NCI-H2171 treated with DMSO at 0.1 percent for 48 hours (cell line): ENCODE measurements around the gene RASSF1.

Experiments used
- DNase-seq: peaks from one replicate; lab custom pipeline; 2025; lab: John Stamatoyannopoulos, UW

RASSF1 gene

DNA sequence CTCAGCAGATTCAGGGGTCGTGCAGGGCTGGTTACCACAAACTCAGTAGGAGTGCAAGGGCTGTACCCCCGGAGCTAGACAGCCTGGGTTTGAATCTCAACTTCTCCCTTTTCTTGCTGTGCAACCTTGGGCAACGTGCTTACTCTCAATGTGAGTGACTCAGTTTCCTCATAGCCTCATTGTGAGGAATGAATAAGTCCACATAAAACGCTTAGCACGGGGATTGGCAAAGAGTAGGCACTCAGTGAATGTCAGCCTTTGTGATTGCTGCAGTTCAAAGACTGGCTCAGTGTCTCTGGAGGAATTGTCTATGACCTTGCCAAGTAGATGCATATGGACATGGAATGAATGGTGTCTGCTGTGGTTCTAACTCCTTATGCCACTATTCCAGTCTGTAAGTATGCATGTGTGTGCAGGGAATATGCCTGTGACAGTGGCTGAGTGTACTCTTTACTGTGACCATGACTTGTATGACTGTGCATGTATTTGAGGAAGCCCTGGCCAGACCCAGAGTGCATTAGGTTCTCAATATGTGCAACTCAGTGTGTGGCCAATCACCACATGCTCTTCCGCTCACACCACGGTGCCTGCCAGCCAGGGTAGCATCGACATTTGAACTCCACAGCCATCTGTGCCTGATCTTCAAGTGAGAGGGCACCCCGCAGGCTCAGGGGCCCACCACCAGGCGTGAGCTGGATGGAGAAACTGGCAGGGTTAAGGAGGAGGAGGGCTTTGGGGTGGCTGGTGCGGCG is 40.5 kb downstream of the RASSF1 start:
- DNase-seq, result peak; percentile 13

DNA sequence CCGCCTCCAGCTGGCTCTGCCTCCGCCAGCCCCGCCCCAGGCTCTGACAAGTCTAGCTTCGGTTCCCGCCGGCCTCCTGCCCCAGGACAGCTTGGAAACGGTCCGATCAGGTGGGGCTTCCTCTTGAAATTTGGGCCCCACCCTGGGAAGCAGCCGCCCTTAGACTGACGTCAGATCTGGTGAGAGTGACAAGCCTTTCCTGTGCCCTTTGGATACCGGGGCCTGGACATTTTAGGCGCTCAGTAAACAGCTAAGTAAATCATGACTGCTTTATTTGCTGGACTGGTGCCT is 41.1 kb downstream of the RASSF1 start:
- DNase-seq, result no peak

DNA sequence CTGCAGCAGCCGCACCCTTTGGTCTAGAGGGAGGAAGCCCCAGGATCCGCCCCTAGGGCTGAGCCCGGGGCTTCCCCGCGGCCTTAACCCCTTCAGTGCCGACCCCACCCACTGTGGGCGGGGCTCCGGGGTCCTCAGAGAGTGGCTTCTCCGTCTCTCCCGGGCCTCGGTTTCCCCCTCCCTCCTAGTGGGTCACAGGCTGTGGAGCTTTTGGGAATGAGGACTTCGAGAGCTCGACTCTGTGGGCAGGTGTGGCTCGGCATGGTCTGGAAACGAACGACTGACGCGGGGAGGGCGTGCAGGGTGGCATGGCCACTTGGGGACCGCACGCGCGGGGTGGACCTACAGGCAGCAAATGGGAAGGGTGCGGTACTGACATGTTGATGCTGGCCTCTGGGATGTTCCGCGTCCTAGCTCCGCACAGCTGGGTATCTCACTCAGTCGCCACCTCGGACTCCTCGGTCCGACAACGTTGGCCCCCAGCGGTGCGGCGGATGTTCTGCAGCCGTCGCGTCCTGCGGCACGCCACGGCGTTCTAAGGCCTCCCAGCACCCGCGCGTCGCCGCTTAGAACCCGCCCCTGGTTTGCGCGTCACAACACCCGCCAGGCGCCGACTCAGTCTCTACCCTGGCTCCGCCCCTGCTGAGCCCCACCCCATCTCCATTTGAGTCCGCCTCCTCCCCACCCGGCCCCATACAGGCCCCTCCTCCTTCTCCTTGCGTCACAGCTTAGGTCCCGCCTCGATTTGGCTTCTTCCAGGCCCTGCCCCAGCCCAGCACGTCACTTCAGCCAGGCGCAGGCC is 41.6 kb downstream of the RASSF1 start, which contains the start of the genes HYAL3 and NAA80:
Gene HYAL3 (minus strand): TSS at position 570 of the 802 bp plus-strand sequence. CDS start 3,803 bp downstream, outside the sequence.
Gene NAA80 (minus strand): TSS at position 570 of the 802 bp plus-strand sequence. CDS start 1,942 bp downstream, outside the sequence.
- peak; percentile 93 for DNase-seq

DNA sequence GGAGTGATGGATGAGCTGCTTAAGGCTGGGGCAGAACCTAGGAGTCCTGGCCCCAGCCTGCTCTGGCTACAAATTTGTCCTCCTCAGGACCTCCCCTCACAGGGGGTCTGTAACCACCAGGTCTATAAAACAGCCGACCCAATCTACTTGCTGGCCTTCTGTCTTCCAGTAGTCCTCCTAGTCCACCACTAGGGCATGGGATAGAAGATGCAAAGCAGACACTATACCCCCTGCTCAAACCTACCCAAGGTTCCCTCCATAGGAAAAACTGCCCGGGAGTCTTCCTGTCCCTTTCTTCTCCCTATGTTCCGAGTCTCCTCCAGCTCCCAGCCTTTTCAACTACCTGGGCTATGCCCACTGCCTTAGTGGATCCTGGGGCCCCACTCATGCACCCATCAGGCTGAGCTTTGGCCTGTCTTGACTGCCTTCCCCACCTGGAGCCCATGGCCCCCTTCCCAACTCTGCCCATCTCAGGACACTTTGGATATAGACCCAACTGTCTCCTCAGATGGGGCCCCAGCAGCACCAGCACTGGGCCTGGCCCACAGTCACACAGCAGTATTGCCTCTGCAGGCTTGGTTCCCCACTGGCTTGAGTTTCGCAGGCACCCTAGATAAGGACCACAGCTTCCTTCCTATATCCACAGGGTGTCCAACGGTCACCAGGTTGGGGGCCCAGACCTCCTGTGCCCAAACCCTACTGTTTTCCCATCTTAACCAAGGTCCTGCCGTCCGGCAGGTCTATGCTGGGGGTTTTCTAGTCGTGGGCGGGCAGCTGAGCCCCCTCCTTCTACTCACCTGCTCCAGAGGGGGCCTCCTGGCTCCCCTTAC is 42.5 kb downstream of the RASSF1 start:
- DNase-seq, result no peak

DNA sequence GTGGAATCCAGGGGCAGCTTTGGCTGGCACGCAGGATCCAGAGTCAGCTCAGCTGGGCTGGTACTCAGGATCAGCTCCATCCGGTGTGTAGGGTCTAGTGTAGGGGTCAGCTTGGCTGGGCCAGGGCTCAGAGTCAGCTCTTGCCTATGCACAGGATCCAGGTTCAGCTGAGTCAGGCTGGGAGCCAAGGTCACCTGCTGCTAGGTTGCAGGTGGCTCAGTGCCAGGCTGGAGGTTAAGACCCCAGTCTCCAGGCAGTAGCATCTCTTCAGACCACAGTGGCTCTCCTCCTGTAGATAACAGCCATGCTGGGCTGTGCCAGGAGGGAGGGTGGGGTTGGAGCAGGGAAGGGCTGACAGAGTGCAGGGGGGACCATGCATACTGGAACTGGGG is 43.3 kb downstream of the RASSF1 start:
- DNase-seq, result no peak

DNA sequence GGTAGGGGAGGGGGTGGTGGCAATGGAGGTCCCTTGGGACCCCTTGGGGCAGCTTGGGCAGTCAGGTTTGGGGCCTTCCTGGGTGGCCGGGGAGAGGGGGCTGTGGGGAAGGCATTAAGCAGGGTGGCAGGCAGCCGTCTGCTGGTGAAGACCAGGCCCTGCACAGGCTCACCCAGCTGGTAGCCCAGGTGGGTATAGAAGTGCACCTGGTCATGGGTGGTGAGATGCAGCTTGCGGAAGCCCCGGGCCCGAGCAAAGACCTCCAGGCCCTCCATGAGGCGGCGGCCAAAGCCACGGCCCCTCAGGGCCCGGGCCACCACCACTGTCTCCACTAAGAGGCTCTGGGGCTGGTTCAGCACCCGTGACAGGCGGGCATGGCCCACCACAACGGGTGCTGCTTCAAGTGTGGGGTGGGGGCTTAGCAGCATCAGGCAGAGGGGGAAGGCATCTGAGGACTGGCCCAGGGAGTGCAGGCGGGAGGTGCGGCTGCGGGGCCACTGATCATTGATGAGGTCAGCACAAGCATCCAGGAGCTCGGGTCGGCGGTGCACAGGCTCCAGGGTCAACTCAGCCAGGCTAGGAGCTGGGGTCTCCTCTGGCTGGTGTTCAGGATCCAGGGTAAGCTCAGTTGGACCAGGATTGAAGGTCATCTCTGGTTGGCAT is 43.8 kb downstream of the RASSF1 start:
- DNase-seq, result no peak

DNA sequence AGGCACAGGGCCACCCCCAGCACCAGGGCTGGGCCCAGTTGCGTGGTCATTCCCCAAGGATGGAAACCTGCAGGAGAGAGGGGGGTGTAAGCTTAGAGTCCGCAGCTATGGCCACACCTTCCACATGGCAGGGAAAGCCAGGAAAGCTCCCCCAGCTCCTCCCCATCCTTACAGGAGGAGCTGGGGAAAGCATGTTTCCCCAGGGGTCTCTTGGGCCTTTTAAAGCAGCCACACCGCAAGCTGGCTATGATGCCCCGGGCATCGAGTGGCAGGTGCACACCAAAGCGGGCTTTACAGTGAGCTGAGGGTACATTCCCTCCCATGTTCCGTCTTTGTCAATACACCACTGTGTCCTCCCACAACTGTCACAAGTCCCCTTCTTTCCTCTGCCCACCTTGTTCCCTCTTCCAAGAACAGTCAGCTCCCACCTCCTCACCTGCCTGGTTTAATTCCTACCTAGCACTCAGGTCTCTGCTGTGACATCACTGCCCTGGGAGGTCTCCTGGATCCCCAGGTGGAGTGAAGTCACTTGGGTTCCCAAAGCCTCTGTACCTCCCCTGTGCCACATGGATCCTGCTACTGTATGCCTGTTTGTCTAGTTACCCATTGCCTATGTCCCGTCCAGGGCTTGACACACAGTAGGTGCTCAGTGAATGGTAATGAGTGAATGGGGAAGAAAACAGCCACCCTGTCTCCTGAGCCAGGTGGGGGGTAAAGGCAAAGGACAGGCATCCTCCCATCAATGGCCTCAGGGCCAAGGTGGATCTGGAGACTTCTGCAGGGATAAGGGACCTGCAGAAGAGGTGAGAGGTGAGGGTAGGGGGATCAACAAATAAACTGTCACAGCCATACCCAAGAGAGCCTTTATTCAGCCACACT is 44.8 kb downstream of the RASSF1 start:
- DNase-seq, result no peak

DNA sequence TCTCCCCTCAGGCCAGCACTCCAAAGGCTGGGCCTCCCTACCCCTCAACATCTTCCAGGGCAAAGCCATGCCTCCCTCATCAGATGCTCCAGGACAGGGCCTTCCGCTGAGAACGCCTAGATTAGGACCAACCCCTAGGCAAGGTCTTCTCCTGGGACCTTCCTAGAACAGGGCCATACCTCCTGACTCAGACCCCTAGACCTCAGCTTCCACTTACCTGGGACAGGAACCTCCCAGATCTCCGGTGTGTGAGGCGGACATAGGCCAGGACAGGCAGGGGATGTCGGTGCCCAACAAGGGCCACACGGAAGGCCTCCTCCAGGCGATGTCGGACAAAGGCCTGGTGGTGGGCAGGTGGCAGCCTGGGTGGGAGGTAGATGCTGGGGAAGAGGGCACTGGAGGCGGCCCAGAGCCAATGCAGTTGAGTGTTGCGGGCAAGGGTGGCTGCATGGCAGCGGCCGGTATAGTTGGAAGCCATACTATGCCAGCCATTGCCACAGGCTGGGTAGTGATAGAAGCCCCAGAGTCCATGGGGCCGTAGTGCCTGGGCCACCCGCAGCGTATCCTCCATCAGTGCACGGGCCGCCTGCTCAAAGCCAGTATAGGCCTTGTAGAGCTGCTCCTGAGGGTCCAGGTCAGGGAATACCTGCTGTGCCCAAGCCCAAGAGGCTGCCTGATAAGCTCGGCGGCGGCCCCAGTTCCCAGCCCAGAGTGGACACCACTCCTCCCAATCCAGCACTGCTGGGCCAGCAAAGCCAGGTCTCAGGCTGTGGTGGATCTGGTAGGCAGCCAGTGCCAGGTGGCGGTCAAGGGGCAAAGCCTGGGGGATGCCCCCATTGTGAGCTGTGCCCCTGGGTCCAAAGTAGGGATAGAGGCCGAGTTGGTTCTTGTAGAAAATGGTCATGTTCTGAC is 45.9 kb downstream of the RASSF1 start:
- DNase-seq, result no peak

DNA sequence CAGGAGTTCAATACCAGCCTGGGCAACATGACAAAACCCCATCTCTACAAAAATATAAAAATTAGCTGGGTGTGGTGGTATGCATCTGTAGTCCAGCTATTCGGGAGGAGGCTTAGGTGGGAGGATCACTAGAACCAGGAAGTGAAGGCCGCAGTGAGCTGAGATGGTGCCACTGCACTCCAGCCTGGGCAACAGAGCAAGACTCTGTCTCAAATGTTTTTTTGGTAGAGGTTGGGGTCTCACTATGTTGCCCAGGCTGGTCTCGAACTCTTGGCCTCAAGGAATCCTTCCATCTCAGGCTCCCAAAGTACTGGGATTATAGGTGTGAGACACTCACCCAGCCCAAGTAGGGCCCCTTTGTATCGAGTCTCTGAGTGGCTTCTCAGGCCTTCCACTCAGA is 46.5 kb downstream of the RASSF1 start:
- DNase-seq, result no peak

DNA sequence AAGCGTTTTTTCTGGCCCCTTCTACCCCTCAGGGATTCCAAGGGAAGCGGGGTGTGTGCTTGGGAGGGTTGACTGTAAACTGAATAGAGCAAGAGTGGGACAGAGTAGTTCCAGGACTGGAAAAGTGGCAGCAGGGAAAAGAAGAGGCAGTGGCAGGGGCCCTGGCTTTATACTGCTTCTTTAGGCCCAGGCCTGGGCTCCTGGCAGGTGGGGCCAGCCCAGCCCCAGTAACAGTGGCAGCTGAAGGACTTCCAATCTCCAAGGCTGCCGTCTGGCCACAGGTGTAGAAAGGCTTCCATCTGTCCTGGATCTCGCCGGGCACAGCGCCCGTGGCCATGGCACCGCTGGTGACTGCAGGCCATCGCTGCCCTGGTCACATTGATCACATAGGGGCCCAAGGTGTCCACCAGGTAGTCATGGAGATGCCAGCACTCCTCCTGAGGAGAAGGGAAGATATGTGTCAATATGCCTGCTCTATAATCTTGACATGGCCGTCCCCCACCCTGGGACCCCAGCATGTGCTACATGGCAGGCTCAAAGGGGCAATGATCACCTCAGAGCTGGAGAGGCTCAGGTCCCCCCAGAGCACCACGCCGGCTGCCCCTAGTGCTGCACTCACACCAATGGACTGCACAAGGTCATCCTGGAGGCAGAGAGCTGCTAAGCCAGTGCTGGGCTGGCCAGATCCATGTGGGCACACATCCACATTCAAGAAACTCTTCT is 47.4 kb downstream of the RASSF1 start:
- no peak for DNase-seq

DNA sequence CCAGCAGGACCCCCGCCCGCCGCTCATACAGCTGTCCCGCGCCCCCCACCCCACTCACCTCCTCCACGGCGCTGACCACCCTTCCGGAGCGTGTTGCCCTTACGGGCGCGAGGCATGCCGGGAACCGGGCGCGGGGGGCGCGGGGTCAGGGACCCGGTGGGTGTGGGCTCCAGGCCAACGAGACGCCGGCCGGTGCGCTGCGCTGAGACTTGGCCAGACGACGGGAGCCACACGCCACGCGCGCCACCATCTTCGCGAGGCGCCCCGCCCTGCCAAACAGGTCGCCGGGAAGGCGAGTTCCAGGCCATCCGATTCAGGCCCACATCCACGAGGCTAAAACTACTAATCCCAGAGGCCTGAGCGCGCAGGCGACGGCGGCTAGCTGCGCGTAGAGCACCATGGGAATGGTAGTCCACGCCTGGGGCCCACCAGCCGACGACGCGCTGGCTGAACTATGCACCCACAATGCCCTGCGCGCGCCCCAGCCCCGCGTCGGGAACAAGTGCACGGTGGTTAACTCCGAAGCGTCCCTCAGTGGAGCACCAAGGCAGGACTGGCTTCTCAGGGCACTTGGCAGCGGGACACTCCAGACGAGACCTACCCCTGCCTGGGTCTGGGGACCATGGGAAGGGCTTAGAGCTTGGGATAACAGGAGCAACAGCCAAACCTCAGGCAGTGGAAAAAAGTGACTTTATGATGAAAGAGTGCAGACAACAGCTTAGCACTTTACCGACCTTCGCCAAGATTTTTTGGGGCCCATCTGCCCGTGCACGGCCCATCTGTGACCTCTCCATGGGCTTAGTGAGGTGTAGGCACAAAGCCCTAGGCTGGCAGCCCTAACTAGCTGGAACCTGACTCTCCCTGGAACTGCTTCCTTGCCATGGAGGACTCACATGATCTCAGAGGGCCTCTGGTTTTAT is 48.2 kb downstream of the RASSF1 start, which contains the start of gene IFRD2:
Gene IFRD2 (minus strand): TSS at position 271 of the 920 bp plus-strand sequence. CDS start 155 bp downstream, at position 116.
- peak; percentile 90 for DNase-seq

DNA sequence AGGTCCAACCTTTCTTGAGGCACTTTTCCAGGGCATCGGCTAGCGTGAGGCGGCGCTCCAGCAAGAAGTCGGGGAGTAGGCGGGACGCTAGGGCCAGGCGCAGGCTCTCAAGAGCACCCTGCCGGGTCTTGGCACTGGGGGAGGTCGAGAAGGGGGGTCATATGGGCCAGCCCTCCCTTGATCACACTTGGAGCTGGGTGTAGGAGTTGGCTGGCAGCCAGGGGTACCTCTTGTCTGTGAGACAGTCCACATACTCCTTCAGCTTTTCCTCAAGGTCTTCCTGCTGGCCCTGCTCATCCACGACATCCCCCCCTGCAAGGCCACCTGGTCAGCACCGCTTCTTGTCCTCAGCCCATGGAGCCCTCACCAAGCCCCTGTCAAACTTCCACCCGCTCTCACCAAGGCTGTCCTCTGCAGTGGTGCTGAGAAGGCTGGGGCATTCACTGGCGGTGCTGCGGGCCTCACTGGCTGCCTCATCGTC is 50.4 kb downstream of the RASSF1 start:
- no peak for DNase-seq

DNA sequence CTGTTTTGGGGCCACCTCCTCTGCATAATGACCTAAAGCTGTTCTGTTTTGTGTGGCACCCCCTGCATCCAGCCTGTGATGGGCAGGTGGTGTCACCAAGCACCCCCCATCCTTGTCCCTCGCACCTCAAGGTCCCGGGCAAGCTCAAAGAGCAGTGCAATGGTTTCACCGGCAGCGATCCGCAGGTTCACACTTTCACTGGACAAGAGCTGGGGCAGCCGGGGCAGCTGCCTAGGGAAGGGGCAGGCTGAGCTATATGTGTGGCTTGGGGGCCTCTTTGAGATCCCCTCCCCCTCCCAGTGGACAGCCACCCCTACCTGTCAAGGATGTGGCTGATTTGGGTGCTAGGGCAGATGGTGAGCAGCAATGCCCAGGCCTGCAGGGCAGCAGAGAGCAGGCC is 51.5 kb downstream of the RASSF1 start:
- no peak for DNase-seq

DNA sequence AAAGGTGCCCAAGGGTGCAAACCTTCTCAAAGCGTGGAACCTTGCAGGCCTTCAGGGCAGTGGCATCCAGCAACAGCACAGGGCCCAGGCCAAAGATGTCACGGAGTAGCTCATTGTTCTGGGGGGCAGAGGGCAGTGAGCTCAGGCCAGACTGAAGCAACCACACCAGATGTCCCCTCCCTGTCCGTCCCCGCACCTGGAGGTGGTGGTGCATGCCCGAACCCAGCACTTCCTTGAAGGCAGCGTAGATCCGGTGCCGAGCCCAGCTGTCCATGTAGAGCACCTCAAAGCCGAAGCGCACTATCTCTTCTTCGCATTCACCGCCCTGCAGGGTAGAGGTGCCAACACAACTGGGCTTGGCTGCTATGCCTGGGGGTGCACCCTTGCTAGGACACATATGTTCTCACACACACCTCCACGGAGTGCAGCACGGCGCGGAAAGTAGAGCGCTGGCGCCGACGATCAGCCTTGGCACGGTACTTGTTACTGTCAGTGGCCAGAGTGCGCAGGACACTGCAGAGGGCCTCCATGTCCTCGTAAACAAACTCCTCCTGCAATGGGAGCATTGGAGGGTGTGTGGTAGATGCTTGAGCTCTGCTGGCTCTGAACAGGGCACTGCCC is 52.1 kb downstream of the RASSF1 start:
- DNase-seq, result no peak

DNA sequence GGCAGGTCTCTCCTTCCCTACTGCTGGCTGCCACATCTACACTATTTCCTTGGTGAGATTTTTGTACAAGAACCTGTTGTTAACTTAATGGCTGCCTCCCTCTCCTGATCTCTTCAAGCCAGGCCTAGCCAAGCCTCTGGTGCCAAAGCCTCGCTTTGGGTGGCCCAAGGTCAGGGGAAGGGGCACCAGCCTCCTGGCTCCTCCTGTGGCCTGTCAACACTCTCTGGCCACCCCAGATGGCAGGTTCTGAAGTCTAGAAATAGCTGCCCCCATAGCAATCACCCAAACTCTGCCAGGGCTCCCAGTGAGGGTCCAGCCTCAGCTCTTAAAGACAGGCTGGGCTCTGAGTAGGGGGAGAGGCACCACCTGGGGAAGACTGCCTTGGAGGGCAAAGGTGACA is 53.4 kb downstream of the RASSF1 start:
- DNase-seq, result no peak

DNA sequence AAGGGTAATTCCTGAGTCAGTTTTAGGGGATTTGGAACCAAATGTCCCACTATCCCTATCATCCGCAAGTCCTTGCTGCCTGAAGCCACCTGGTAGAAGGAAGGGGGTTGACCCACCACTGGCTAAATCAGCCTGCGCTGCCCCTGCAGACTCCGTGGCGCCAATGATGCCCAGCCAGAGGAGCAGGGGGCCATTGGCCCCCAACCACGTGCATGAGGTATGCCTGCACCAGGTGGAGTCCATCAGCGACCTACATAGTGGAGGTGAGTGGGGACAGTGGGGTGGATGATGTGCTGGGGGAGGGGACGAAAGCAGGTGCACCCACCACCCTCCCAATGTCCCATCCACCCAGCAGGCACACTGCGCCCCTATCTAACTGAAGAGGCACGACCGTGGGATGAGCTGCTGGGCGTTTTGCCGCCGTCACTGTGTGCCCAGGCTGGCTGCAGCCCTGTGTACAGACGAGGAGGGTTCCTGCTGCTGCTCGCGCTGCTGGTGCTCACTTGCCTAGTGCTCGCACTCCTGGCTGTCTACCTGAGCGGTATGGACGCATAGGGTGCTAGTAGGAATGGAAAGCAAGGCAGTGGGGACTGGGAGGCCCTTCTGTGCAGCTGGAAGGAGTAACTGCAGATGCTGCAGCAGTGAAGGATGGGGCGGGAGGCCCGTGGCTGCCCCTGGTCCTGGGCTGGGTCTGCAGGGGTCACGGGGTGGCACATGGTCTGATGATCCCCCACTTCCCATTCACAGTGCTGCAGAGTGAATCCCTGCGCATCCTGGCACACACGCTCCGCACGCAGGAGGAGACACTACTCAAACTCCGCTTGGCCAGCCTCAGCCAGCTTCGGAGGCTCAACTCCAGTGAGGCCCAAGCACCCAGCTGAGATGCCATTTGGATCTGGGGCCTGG is 54.1 kb downstream of the RASSF1 start:
- DNase-seq, result no peak
